Measurements from ENCODE around the gene CHRNA9. TPM values are rescaled to one million over a fixed set of nuclear protein-coding genes. Genes with fewer than 3 reads are reported as not detected.

The CHRNA9 gene
- total RNA-seq, 1 experiment from 2014 or later = not detected

GRCh38 chr4:40295572-40295971 is 39.6 kb upstream of the CHRNA9 start:
- no peak for TF ChIP-seq CTCF (IDR thresholded peaks at IDR 0.05; ENCODE audit: unreplicated experiment)
- H3K4me1 Mint-ChIP-seq (ENCODE audit: low read depth, unreplicated experiment) = no peaks in the 10 kb centered on the region

GRCh38 chr4:40299126-40299525 is 36.0 kb upstream of the CHRNA9 start:
- CTCF ChIA-PET = interaction anchor here (1.1 kb wide), 1 partner anchor 44 kb away, joined by 3 read pairs; no protein-coding TSS in a partner anchor
- Mint-ChIP-seq H3K4me1 (ENCODE audit: low read depth, unreplicated experiment) (no peaks in the 10 kb centered on the region), H3K36me3 (ENCODE audit: insufficient read depth, unreplicated experiment) (no peaks in the 10 kb centered on the region), H3K4me3 (ENCODE audit: low read depth, unreplicated experiment) (no peak overlapping the region), H3K27ac (ENCODE audit: unreplicated experiment) (no peak overlapping the region), H3K27me3 (ENCODE audit: unreplicated experiment) (no peaks in the 10 kb centered on the region), H3K9me3 (ENCODE audit: low read depth, unreplicated experiment) (no peaks in the 10 kb centered on the region)
- no peak for DNase-seq
- BruUV-seq (replicated peaks) = no TSS peak
- intact Hi-C loops (cut with micrococcal nuclease; ENCODE audit: unreplicated experiment) = no loop called here
- TF ChIP-seq CTCF (IDR thresholded peaks at IDR 0.05; ENCODE audit: unreplicated experiment) = no peak

More at GRCh38 chr4:40295572-40295971, 39.6 kb upstream of the CHRNA9 start:
- CTCF ChIA-PET = no interaction called here
- H3K36me3 Mint-ChIP-seq (ENCODE audit: insufficient read depth, unreplicated experiment) = no peaks in the 10 kb centered on the region
- H3K27me3 Mint-ChIP-seq (ENCODE audit: unreplicated experiment) = no peaks in the 10 kb centered on the region
- DNase-seq = no peak
- BruUV-seq (replicated peaks) = no TSS peak
- H3K4me3 Mint-ChIP-seq (ENCODE audit: low read depth, unreplicated experiment) = no peak overlapping the region
- no peaks in the 10 kb centered on the region for H3K9me3 Mint-ChIP-seq (ENCODE audit: low read depth, unreplicated experiment)
- intact Hi-C loops (cut with micrococcal nuclease; ENCODE audit: unreplicated experiment) = no loop called here
- no peak overlapping the region for H3K27ac Mint-ChIP-seq (ENCODE audit: unreplicated experiment)

GRCh38 chr4:40299811-40300292 is 35.3 kb upstream of the CHRNA9 start:
- no peak for DNase-seq
- intact Hi-C loops (cut with micrococcal nuclease; ENCODE audit: unreplicated experiment) = no loop called here
- CTCF ChIA-PET = no interaction called here
- Mint-ChIP-seq H3K27me3 (ENCODE audit: unreplicated experiment) (no peaks in the 10 kb centered on the region), H3K4me1 (ENCODE audit: low read depth, unreplicated experiment) (no peaks in the 10 kb centered on the region), H3K27ac (ENCODE audit: unreplicated experiment) (no peak overlapping the region), H3K36me3 (ENCODE audit: insufficient read depth, unreplicated experiment) (no peaks in the 10 kb centered on the region), H3K9me3 (ENCODE audit: low read depth, unreplicated experiment) (no peaks in the 10 kb centered on the region), H3K4me3 (ENCODE audit: low read depth, unreplicated experiment) (no peak overlapping the region)
- no TSS peak for BruUV-seq (replicated peaks)
- no peak for TF ChIP-seq CTCF (IDR thresholded peaks at IDR 0.05; ENCODE audit: unreplicated experiment)

GRCh38 chr4:40300371-40301162 is 34.6 kb upstream of the CHRNA9 start:
- no peak for DNase-seq
- Mint-ChIP-seq H3K4me3 (ENCODE audit: low read depth, unreplicated experiment) (no peak overlapping the region), H3K27me3 (ENCODE audit: unreplicated experiment) (no peaks in the 10 kb centered on the region), H3K4me1 (ENCODE audit: low read depth, unreplicated experiment) (no peaks in the 10 kb centered on the region), H3K9me3 (ENCODE audit: low read depth, unreplicated experiment) (no peaks in the 10 kb centered on the region), H3K36me3 (ENCODE audit: insufficient read depth, unreplicated experiment) (no peaks in the 10 kb centered on the region), H3K27ac (ENCODE audit: unreplicated experiment) (no peak overlapping the region)
- CTCF ChIA-PET = no interaction called here
- no TSS peak for BruUV-seq (replicated peaks)
- intact Hi-C loops (cut with micrococcal nuclease; ENCODE audit: unreplicated experiment) = no loop called here
- no peak for TF ChIP-seq CTCF (IDR thresholded peaks at IDR 0.05; ENCODE audit: unreplicated experiment)

Data from Calu3 (cell line).